HG02588 (cell line): ENCODE data around the gene CHMP1A.
A peak's percentile ranks its signal among the peaks of the same experiment; 100 is the strongest.
"Not testable (repeated sequence)": the region's sequence is repeated elsewhere in the genome, so short reads cannot be mapped to it uniquely, and the experiment has no call there.

ENCODE experiments used
- ATAC-seq: cut with Tn5 transposase; IDR thresholded peaks from one replicate; pipeline ENCODE4 v1.9.1; 2021; ENCODE audit warnings: mild to moderate bottlenecking, moderate library complexity; ENCODE audit not compliant: unreplicated experiment

CHMP1A gene

GRCh38 chr16:89661215-89661614, 3.7 kb upstream of the CHMP1A start:
- ATAC-seq, result no peak

- no peak for ATAC-seq
Measured at GRCh38 chr16:89660146-89660545, 2.6 kb upstream of the CHMP1A start.

- ATAC-seq, result peak; percentile 10
Measured at GRCh38 chr16:89658221-89658879, 842 bp upstream of the CHMP1A start.

- no peak for ATAC-seq
Measured at GRCh38 chr16:89656435-89657121, 930 bp downstream of the CHMP1A start.

- no peak for ATAC-seq
Measured at GRCh38 chr16:89655062-89655643, 2.4 kb downstream of the CHMP1A start.

- no peak for ATAC-seq
Measured at GRCh38 chr16:89653656-89654295, 3.7 kb downstream of the CHMP1A start.

- ATAC-seq, result no peak
Measured at GRCh38 chr16:89651584-89651983, 5.9 kb downstream of the CHMP1A start.

- ATAC-seq, result no peak
Measured at GRCh38 chr16:89646906-89647305, 10.6 kb downstream of the CHMP1A start.

- no peak for ATAC-seq
Measured at GRCh38 chr16:89646270-89646669, 11.2 kb downstream of the CHMP1A start.

GRCh38 chr16:89645122-89645521, 12.4 kb downstream of the CHMP1A start:
- no peak for ATAC-seq

GRCh38 chr16:89643769-89644300, 13.7 kb downstream of the CHMP1A start:
- ATAC-seq, result no peak

- ATAC-seq, result no peak
Measured at GRCh38 chr16:89642574-89642973, 14.9 kb downstream of the CHMP1A start.

- ATAC-seq, result no peak
Measured at GRCh38 chr16:89641458-89642119, 15.9 kb downstream of the CHMP1A start.

- ATAC-seq, result no peak
Measured at GRCh38 chr16:89639385-89639784, 18.1 kb downstream of the CHMP1A start.

GRCh38 chr16:89638455-89638854, 19.1 kb downstream of the CHMP1A start:
- ATAC-seq, result no peak

- no peak for ATAC-seq
Measured at GRCh38 chr16:89637379-89637778, 20.1 kb downstream of the CHMP1A start.

- no peak for ATAC-seq
Measured at GRCh38 chr16:89636663-89637062, 20.8 kb downstream of the CHMP1A start.

- ATAC-seq, result not testable (repeated sequence)
Measured at GRCh38 chr16:89634463-89635385, 22.8 kb downstream of the CHMP1A start.

GRCh38 chr16:89633064-89633631, 24.4 kb downstream of the CHMP1A start:
- ATAC-seq, result no peak
